DMS153 (cell line): ENCODE results near the gene HHIP.
A peak's percentile ranks its signal among the peaks of the same experiment; 100 is the strongest.
"Not testable (repeated sequence)": the region's sequence is repeated elsewhere in the genome, so short reads cannot be mapped to it uniquely, and the experiment has no call there.

ENCODE experiments used
- DNase-seq: peaks from one replicate; lab custom pipeline; 2025; lab: John Stamatoyannopoulos, UW

Gene HHIP

DNA sequence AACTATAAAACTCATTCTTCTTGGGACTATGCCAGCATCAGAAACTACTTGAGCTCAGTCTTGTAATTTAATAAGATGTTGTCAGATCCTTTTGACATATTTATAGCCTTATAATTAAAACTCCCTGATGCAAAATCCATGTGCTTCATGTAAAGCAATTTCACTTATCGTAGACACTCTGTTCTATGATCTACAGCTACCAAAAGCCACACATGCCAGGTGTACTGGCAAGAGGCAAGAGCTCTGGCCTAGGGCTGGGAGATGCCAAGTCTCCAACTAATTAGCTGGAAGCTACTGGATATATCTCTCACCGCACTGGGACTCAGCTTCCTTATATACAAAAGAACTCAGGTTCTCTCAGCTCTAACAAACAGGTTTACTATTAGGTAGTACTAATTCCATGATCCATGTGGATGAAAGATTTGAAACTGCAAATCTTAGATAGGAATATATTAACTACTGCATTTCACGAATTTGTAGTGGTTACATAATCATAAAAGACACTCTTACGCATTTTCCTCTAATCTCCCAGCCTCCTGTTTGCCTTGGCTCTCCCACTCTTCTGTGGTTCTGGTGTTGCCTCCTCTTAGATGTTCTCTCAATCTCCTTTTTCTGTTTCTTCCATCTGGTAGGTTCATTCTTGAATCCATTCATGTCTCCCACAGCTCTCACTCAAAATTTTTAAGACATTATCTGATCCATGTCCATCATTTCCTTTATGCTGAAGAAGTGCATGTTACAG is 103.0 kb downstream of the HHIP start:
- DNase-seq: no peak

DNA sequence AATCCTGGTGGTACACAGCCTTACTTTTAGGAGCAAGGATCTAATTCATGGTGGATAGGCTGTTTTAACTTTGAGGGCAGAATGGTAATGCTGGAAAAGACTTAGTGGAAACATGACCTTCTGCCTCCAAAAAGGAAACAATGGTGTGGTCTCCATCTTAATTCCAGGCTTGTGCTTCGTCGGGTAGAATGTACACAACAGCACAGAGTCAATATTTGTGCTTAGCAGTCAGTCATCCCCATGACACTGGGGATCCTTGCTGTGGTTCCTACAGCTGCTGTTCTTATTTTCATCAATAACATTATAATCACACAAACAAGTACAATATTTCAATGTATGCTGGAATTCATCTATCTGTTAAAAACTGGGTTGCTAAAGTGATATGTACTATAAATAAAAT is 104.4 kb downstream of the HHIP start:
- peak; percentile 33 for DNase-seq

DNA sequence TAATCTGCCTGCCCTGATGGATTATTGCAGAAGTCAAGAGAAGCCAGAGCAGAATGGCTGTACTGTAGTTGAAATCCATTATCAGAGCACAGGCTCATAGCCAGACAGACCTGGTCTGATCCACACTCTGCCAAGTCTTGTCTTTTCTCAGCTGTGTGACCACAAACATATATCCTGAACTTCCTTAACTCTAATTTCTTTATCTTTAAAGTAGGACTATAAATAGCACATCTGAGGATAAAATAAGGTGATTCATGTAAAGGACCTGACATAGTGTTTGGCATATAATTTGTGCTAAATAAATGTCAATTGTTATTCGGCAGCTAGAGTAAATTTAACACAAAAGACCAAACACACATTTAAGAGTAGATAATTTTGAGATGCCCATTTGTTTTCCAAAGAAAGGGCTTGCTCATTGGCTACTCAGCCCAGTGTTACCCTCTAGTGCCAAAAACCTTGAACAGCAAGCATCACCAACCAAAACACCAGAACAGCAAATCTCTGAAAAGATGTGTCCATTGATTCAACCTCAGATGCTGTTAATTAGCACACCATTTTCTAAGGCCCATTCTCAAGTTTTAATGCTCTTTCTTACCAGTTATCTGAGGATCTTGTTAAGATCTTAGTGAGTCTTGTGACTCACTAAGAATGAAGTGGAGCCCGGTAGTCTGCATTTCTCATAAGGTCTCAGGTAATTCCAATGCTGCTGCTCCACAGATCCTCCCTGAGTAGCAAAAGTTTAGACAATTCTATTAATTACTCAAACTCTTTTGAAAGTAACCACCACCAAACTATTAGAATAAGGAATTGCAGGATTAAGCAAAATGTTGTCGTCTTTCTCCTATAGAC is 108.8 kb downstream of the HHIP start:
- DNase-seq: no peak

DNA sequence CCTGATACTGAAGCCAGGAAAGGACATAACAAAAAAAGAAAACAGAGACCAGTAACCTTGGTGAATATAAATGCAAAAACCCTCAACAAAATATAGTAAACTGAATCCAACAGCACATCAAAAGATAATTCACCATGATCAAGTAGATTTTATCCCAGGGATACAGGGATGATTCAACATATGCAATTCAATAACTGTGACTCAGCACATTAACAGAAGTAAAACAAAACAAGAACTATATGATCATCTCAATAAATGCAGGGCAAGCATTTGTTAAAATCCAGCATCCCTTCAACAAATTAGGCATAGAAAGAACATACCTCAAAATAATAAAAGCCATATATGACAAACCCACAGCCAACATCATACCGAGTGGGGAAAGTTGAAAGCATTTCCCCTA is 112.0 kb downstream of the HHIP start:
- no peak for DNase-seq

DNA sequence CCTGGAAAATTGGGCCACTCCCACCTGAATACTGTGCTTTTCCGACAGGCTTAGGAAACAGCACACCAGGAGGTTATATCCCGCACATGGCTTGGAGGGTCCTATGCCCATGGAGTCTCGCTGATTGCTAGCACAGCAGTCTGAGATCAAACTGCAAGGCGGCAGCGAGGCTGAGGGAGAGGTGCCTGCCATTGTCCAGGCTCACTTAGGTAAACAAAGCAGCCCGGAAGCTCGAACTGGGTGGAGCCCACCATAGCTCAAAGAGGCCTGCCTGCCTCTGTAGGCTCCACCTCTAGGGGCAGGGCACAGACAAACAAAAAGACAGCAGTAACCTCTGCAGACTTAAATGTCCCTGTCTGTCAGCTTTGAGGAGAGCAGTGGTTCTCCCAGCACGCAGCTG is 122.9 kb downstream of the HHIP start:
- not testable (repeated sequence) for DNase-seq

DNA sequence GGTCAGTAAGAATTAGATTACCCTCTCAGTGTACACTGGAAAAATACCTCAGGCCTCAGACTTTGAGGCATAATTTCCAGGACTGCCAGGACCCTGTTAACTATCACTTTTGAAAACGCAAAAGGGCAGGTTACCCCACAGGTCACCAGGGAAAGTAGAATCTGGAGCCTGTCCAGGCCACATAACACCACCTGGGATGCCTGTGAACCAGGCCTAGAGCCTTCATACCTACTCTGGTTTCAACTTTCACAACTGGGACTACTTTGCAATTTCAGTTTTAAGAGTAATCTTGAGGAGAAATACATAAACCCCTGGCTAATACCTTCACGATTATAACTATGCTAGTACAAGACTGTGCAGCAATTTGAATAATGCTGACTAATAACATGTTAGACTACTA is 132.4 kb downstream of the HHIP start:
- DNase-seq: no peak

DNA sequence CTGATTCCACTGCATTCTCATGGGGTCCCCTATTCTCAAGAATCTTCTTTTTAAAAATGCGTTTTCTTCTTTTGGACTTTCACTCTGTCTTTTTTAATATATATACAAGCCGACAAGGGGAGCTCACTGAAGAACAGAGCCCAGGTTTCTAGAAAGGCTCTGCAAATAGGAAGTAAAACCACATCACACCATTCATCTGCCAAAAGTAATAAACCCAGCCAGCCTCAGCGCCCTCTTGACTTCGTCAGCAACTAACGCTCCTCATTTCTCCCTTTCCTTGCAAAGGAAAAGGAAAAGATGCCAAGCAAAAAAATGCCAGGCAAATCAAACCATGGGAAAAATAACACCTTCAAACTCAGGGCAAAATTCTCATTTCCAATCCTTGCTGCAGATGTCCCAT is 136.4 kb downstream of the HHIP start:
- DNase-seq: no peak

DNA sequence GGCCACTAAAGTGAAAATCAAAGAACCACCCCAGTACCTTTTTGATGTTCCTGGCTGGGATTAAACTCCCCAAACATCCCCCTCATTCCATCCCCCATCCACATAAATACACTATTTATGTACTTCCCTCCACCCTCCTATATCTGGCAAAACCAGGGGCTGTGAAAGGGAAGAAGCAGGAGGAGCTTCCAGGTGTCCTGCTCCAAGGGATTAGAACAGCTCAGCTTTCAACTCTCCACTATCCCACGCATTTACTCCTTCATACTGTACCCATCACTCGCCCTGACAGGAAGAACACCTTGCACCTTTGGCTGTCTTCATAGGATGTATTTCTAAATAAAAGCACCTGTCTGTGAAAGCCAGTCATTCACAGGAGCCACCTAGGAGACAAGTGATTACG is 140.0 kb downstream of the HHIP start:
- no peak for DNase-seq

DNA sequence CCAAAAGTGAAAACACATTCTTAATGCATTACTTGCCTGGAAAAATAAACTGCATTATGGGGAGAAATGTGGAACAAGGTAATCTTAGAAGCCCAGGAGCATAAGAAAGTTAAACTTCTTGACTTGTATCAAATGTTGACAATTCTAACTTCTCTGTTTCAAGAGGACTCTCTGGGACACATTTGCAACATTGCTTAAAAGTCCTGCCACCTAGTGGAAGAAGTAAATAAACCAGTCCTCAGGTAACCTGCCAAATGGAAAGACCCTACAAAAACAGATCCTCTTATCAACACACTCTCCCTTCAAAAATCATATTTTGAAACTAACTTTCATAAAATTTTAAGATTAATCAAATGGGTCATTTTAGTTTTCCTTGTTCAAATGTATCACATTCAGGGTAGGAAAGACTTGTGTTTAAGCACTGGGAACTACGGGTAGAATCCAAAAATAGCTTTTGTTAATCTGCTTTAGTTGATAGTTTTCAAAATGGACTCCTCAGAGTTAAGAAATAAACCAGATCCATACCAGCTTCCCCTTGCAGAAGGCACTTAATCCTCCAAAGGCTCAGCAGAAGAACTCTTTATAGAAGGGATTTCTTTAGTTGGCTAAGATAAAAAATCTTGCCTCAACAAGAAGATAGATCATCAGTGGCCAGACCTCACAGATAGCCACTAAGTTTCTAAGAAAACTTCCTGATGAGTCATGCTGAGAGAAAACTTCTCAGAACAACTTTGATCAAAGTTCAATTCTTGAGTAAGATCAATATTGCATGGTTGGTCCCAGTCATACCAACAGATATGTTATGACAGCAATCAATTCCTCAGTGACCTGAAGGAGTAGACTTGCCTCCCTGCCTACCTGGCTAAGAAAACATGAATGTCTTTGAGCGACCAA is 141.7 kb downstream of the HHIP start:
- no peak for DNase-seq

DNA sequence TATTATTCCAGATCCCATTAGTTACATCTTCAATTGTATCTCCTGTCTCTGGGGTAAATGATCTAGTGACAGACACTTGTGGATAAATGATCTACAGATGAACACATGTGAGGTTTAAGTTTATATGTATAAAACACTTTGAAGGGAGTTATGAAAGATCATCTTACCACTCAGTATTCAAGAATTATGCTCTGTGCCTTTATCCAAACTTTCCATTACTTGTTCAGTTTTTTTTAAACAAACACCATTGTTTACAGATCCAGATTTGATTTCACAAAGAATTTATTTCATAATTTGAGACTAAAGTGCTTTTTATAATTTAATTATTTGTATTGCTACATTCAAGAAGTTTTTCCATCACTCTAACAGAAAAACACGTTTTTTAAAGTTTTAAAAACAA is 142.5 kb downstream of the HHIP start:
- DNase-seq: no peak

DNA sequence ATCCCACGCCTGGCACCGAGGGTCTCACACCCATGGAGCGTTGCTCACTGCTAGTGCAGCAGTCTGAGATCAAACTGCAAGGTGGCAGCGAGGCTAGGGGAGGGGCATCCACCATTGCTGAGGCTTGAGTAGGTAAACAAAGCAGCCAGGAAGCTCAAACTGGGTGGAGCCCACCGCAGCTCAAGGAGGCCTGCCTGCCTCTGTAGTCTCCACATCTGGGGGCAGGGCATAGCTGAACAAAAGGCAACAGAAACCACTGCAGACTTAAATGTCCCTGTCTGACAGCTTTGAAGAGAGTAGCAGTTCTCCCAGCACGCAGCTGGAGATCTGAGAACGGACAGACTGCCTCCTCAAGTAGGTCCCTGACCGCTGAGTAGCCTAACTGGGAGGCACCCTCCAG is 146.0 kb downstream of the HHIP start:
- not testable (repeated sequence) for DNase-seq
